ENCODE results near the gene GAS7. TPM values are rescaled to one million over a fixed set of nuclear protein-coding genes. Genes with fewer than 3 reads are reported as not detected.

GAS7 gene
- total RNA-seq, 1 experiment from 2014 or later = 6.0 TPM

DNA sequence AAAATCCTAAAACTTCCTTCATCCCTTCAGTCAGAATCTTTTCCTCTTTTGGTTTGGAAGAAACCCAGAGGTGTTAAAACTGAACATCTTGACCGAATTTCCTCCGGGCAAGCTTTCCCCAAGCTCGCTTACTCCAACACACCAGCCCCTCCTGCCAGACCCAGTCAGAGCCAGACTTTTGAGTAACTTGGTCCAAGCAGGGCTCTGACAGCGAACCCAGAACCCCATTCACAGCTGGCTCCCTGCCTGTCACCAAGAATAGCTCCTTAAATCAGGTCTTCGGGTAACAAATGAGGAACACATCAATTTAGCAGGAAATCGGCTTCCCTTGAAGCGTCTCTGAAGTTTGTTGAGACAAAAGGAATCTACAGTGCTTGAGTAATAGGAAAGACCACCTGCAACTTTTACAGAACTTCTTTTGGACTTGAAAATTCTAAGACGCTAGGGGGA, 27.3 kb downstream of the GAS7 start:
- Mint-ChIP-seq H3K4me1 (peaks cover 23 to 24% of the 10 kb centered on the region in 2 experiments), H3K36me3 (ENCODE audit: insufficient read depth in 1 of 3, low read depth in 3 of 3) (peaks cover 0 to 5% (median 0%) of the 10 kb centered on the region in 3 experiments; a peak in 2 of 7 replicates), H3K27ac (peak overlapping the region in 2 of 3 experiments; percentile 63 to 85; a peak in 3 of 7 replicates), H3K9me3 (peaks cover 4 to 5% of the 10 kb centered on the region in 2 experiments; a peak in 4 of 5 replicates), H3K27me3 (ENCODE audit: low read depth) (no peaks in the 10 kb centered on the region; the same call in none of the 2 replicates), H3K4me3 (no peak overlapping the region)
- Histone ChIP-seq H3K9ac (ENCODE audit: extremely low read depth, insufficient read length, low read length) (no peak overlapping the region), H2BK5ac (ENCODE audit: insufficient read length, low read length) (no peak overlapping the region), H4K8ac (replicated peaks; ENCODE audit: insufficient read length, low read depth, low read length) (no peak overlapping the region), H3K27ac (ENCODE audit: insufficient read length, low read depth, low read length) (no peak overlapping the region), H3K56ac (ENCODE audit: insufficient read length, low read depth, low read length) (no peak overlapping the region), H4K20me1 (ENCODE audit: control insufficient read depth, insufficient read depth, insufficient read length) (no peaks in the 10 kb centered on the region), H3T11ph (ENCODE audit: low read length) (no peak overlapping the region), H3K79me2 (ENCODE audit: insufficient read depth, low read length) (no peaks in the 10 kb centered on the region), H3K4ac (ENCODE audit: low read depth, low read length) (no peak overlapping the region), H2AFZ (ENCODE audit: low read length) (no peak overlapping the region), H3K14ac (ENCODE audit: insufficient read depth, low read length) (no peak overlapping the region), H4K5ac (ENCODE audit: insufficient read length, low read depth, low read length) (no peak overlapping the region), H2AK5ac (ENCODE audit: insufficient read length, low read length) (no peak overlapping the region), H2BK15ac (ENCODE audit: low read depth, low read length) (no peak overlapping the region), H3K79me1 (ENCODE audit: insufficient read depth, low read depth, low read length, poor library complexity, severe bottlenecking) (no peaks in the 10 kb centered on the region), H3K18ac (ENCODE audit: insufficient read length, low read depth, low read length) (no peak overlapping the region), H4K91ac (ENCODE audit: insufficient read length, low read depth, low read length) (no peak overlapping the region), H3K23ac (ENCODE audit: insufficient read length, low read depth, low read length) (no peak overlapping the region), H3K27me3 (ENCODE audit: insufficient read depth, low read length) (no peaks in the 10 kb centered on the region), H2BK12ac (ENCODE audit: insufficient read length, low read depth, low read length) (no peak overlapping the region), H3K4me2 (ENCODE audit: insufficient read depth, insufficient read length, low read length) (no peak overlapping the region), H2BK20ac (ENCODE audit: low read depth, low read length, poor library complexity, severe bottlenecking) (no peak overlapping the region), H3K9me3 (ENCODE audit: control insufficient read depth, low read depth, low read length) (no peaks in the 10 kb centered on the region), H3K4me1 (ENCODE audit: insufficient read depth, low read length) (0 out of 2 replicates have a peak, but pooled peaks cover 5% of the 10 kb centered on the region), H3K23me2 (ENCODE audit: insufficient read length, low read depth, low read length, poor library complexity, severe bottlenecking) (no peaks in the 10 kb centered on the region), H2BK120ac (ENCODE audit: low read depth, low read length, poor library complexity, severe bottlenecking) (no peak overlapping the region)
- WGBS (ENCODE audit: extremely low coverage, insufficient read length, low lambda C conversion rate) = no CpG with 5 or more reads among the region's 8 CpGs
- DNase-seq = no peak
- TF ChIP-seq, protein P1, sequence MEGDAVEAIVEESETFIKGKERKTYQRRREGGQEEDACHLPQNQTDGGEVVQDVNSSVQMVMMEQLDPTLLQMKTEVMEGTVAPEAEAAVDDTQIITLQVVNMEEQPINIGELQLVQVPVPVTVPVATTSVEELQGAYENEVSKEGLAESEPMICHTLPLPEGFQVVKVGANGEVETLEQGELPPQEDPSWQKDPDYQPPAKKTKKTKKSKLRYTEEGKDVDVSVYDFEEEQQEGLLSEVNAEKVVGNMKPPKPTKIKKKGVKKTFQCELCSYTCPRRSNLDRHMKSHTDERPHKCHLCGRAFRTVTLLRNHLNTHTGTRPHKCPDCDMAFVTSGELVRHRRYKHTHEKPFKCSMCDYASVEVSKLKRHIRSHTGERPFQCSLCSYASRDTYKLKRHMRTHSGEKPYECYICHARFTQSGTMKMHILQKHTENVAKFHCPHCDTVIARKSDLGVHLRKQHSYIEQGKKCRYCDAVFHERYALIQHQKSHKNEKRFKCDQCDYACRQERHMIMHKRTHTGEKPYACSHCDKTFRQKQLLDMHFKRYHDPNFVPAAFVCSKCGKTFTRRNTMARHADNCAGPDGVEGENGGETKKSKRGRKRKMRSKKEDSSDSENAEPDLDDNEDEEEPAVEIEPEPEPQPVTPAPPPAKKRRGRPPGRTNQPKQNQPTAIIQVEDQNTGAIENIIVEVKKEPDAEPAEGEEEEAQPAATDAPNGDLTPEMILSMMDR (conservative IDR thresholded peaks at IDR 0.05) = no peak
